HG02840 (cell line): Measurements from ENCODE around the gene CREBZF.
"Not testable (repeated sequence)": the region's sequence is repeated elsewhere in the genome, so short reads cannot be mapped to it uniquely, and the experiment has no call there.

Experiments
- ATAC-seq: cut with Tn5 transposase; IDR thresholded peaks from one replicate; pipeline ENCODE4 v1.9.1; 2021; ENCODE audit warnings: mild to moderate bottlenecking, moderate library complexity, moderate number of reproducible peaks; ENCODE audit not compliant: unreplicated experiment, low FRiP score

CREBZF gene

DNA sequence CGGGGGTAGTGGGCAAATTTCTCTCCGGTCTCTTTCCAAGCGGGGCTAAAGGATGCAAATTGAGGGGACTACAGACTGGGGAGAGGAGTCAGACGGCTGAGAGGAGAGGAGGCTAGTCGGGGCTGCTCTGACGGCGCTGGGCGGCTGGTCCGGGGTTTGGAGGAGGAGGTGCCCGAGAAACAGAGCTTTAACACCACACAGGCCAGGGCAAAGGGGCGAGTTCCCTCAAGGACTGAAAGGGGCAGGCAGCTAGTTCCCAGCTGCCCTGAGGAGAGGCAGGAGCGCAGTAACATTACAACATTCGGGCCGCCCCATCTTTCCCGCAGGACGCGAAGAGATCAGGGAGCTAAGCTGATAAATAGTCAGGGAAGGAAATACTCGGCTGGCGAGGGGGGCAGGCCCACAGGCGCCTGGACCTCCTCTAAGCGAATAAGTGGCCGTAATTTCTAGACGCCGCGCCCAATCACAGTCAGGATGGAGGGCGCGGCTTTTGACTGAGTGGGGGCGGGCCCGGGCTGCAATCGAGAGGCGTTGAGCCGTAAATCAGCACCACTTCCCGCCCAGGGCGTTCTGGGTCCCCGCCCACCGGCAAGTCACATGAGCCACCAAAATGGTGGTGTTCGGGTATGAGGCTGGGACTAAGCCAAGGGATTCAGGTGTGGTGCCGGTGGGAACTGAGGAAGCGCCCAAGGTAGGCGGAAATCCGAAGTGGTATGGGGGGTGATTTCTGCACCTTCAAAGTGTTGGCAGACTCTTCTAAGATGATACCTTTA, 36.7 kb downstream of the CREBZF start, which contains the start of gene TMEM126B:
Gene TMEM126B (plus strand): TSS at position 596 of the 773 bp plus-strand sequence. CDS start 15 bp downstream, at position 611.
- peak; percentile 100 for ATAC-seq

DNA sequence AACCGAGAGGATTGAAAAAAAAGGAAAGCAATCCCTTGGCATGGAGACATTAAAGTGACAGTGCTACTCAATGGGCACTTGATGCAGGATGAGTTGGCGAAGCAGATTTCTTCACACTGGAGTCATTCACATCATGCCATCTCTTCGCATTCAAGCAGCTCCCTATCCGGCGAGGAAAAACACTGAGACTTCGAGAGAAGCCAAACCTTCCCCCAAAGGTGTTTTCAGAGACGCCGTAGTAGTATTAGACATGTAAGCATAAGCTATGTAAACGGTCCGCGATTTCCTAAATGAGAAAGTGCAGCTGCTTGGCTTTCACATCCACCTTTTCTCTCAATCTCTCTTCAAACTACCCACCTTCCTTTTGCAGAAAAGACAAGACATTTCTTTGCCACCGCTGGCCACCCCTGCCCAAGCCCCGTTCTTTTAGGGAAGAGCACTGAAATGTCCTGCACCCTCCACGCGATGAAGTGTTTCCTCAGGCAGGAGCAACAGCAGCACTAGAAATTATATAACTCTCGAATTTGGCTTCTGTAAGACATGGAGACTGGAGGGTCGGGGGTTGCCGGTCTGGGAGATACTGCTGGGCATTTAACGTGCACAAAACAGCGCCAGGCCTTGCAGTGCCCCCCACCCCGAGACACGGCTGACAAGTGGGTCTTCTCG, 37.5 kb downstream of the CREBZF start, which contains the start of gene DLG2:
Gene DLG2 (minus strand): TSS at position 13 of the 666 bp plus-strand sequence.
- ATAC-seq: no peak

DNA sequence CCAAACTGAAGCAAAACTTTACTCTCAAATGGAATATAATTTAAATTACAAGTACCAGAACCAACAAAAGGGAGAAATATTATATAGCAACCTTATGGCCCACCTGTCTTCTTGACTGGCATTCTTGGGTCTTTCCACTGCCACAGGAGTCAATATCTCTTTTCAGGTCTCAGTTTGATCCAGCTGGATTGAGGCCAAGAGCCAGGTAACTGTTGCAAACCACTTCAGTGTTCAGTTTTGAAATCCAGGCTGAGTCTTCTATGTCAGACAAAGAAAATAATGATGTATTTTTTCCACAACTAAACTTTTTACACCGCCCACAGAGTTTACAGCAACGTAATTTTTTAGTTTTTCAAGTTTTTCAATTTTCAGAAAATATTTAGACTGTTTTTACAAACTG, 38.4 kb downstream of the CREBZF start:
- no peak for ATAC-seq

DNA sequence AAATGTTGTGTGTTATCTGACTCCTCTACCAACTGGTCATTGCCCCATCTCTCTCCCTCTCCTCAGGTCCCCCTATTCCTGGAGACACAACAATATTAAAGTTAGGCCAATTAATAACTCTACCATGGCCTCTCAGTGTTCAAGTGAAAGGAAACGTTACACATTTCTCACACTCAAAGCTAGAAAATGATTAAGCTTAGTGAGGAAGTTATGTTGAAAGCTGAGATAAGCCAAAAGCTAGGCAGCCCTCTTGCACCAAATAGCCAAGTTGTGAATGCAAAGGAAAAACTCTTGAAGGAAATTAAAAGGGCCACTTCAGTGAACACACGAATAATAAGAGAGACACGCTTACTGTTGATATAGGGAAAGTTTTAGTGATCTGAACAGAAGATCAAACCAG, 44.7 kb downstream of the CREBZF start:
- ATAC-seq: no peak

DNA sequence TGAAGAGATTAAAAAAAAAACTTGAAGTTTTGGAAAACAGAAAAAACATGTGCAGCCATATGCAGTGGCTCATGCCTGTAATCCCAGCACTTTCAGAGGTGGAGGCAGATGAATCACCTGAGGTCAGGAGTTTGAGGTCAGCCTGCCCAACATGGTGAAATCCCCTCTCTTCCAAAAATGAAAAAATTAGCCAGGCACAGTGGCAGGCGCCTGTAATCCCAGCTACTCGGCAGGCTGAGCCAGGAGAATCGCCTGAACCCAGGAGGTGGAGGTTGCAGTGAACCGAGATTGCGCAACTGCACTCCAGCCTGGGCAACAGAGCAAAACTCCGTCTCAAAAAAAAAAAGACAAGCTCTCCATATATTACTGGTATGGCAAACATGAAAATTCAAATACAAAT, 45.4 kb downstream of the CREBZF start:
- no peak for ATAC-seq

DNA sequence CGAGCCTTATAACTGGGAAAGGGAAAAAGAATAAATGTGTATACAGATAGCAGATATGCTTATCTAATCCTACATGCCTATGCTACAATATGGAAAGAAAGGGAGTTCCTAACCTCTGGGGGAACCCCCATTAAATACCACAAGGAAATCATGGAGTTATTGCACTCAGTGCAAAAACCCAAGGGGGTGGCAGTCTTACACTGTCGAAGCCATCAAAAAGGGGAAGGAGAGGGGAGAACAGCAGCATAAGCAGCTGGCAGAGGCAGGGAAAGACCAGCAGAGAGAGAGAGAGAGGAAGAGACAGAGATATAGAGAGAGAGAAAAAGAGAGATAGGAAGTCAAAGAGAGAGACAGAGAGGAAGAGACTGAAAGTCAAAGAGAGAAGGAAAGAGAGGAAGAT, 53.3 kb downstream of the CREBZF start:
- ATAC-seq: not testable (repeated sequence)
